Measurements from ENCODE around the gene MAPK12. TPM values are rescaled to one million over a fixed set of nuclear protein-coding genes. Genes with fewer than 3 reads are reported as not detected.
"Not testable (repeated sequence)": the region's sequence is repeated elsewhere in the genome, so short reads cannot be mapped to it uniquely, and the experiment has no call there.

The MAPK12 gene
- total and polyA plus RNA-seq, 4 donors = 1.6 to 22.9 (median 14.1) TPM

DNA sequence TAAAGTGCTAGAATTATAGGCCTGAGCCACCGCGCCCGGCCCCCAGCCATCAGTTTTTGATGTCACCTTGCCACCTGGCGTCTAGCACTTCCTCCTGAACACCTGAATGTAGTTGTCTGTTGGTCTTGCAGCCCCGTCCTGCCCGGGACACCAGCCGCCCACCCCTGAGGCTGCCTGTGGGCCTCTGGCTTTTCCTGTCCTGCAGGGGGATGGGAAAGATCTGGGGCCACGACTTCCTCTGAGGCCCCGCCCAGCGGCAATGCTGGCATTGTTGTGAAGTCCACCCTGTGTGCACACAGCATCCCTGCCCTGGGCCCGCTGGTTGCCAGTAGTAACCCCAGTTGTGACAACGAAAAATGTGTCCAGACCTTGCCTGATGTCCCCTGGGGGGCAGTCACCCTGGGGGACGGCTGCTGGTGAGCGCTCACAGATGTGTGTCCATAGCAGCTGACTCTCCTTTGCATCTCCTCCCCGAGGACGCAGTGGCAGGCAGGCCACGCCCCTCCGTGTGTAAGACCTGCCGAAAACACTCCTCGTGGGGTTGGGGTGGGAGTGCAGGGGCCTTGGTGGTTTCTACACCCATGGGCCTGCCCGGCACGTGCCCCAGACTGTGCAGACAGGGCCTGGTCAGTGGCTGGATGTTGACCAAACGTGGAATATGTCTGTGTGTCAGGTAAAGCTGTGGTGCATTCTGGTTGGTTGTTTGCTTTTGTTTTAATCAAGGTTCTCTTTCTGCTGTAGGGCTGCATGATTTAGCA is 53.9 kb downstream of the MAPK12 start:
- intact Hi-C loops (cut with DNase I) = loop anchor here (5.0 to 10.0 kb wide), 4 partner anchors 55 to 283 kb away; partner anchors contain the start of gene PIM3 (in 1 of the 2)
- Histone ChIP-seq H3K9me3 (ENCODE audit: control insufficient read depth, low read length) (no peaks in the 10 kb centered on the region), H3K27me3 (ENCODE audit: control insufficient read depth in 1 of 2, insufficient read depth in 2 of 2, low read length in 1 of 2) (no peaks in the 10 kb centered on the region), H3K4me3 (ENCODE audit: low read length in 2 of 2) (no peak overlapping the region), H3K4me1 (ENCODE audit: control insufficient read depth in 1 of 2, insufficient read depth in 2 of 2, low read length in 2 of 2) (no peaks in the 10 kb centered on the region), H3K27ac (ENCODE audit: low read depth in 1 of 2, low read length in 2 of 2) (no peak overlapping the region), H3K36me3 (ENCODE audit: control insufficient read depth in 1 of 2, insufficient read depth in 2 of 2, low read length in 1 of 2) (peaks cover 0 to 5% of the 10 kb centered on the region in 2 donors)
- DNase-seq (peak in 1 of 2 donors; percentile 45), ATAC-seq (ENCODE audit: low FRiP score) (no peak)
- 73 to 79% methylated on average over 23 of the region's 23 CpGs for WGBS, 2 donors

DNA sequence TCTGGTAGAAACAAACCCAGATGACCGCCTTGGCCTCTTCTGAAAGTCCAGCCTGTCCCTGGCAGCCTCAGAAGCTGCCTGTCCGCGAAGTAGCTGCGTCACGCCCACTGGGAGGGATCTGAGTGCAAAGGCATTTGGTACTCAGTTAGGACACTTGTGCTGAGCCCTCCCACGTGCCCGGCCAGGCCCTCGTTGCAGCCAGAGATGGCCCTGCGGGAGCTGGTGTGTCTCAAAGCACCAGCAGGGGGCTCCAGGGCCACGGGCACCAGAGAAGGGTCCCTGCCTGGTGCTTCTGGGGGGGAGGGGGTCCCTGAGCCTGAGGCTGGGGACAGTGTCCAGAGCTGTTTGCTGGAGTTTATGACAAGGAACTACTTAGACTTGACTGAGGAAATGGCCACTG is 54.9 kb downstream of the MAPK12 start:
- Histone ChIP-seq H3K27me3 (ENCODE audit: control insufficient read depth in 1 of 2, insufficient read depth in 2 of 2, low read length in 1 of 2) (no peaks in the 10 kb centered on the region), H3K36me3 (ENCODE audit: control insufficient read depth in 1 of 2, insufficient read depth in 2 of 2, low read length in 1 of 2) (peaks cover 0 to 2% of the 10 kb centered on the region in 2 donors), H3K4me1 (ENCODE audit: control insufficient read depth in 1 of 2, insufficient read depth in 2 of 2, low read length in 2 of 2) (no peaks in the 10 kb centered on the region), H3K4me3 (ENCODE audit: low read length in 2 of 2) (no peak overlapping the region), H3K9me3 (ENCODE audit: control insufficient read depth, low read length) (no peaks in the 10 kb centered on the region), H3K27ac (ENCODE audit: low read depth in 1 of 2, low read length in 2 of 2) (no peak overlapping the region)
- no peak for ATAC-seq (ENCODE audit: low FRiP score)
- intact Hi-C loops (cut with DNase I) = loop anchor here (5.0 to 10.0 kb wide), 4 partner anchors 54 to 282 kb away; partner anchors contain the start of gene PIM3 (in 1 of the 2)
- peak in 1 of 2 donors; percentile 66 for DNase-seq
- 40 to 42% methylated on average over 10 of the region's 10 CpGs for WGBS, 2 donors

DNA sequence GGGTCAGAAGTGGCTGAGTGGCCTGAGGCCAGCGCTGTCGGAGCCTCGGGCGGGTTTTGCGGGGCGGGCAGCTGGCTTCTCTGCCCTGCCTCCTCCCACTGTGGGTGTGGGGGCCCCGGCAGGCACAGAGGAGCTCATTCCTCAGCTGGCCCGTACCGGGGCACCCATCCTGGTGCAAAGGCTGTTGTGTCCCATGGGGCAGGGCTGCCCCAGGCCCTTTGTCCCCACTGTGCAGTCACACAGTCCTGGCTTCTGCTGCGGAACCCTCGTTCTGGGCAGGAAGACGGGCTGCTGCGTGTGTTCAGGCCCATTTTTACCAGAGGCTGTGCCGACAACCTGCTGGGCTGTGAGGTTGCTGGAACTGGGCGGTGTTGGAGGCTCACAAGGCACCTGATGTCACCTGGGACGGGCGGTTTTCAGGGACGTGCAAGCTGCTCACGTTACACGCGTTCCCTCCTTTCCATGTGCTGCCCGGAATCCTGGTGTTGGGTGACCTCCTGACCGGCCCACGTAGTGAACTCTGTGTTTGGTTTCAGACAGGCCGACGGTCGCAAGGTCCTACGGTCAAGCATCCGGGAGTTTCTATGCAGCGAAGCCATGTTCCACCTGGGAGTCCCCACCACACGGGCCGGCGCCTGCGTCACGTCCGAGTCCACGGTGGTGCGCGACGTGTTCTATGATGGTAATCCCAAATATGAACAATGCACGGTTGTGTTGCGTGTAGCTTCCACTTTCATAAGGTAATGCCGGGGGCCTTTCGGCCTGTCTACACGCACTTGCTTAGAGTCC is 55.5 kb downstream of the MAPK12 start:
- no peak for ATAC-seq (ENCODE audit: low FRiP score)
- WGBS, 2 donors = 91 to 93% methylated on average over 38 to 45 of the region's 45 CpGs
- H3K27ac ChIP-seq (ENCODE audit: low read depth in 1 of 2, low read length in 2 of 2) = no peak overlapping the region

DNA sequence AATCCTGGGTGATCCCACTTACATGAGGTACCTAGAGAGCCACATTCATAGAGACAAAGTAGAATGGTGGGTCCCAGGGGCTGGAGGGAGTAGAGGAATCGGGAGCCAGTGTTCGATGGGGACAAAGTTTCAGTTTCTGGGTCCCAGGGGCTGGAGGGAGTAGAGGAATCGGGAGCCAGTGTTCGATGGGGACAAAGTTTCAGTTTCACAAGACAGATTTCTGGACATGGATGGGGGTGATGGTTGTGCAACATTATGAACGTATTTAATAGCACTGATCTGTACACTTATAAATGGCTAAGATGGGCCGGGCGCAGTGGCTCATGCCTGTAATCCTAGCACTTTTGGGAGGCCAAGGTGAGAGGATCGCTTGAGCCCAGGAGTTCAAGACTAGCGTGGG is 56.5 kb downstream of the MAPK12 start:
- DNase-seq; H3K4me3 ChIP-seq (ENCODE audit: low read length in 2 of 2); H3K27ac ChIP-seq (ENCODE audit: low read depth in 1 of 2, low read length in 2 of 2); H3K27me3 ChIP-seq (ENCODE audit: control insufficient read depth in 1 of 2, insufficient read depth in 2 of 2, low read length in 1 of 2); H3K9me3 ChIP-seq (ENCODE audit: control insufficient read depth, low read length); H3K36me3 ChIP-seq (ENCODE audit: control insufficient read depth in 1 of 2, insufficient read depth in 2 of 2, low read length in 1 of 2); H3K4me1 ChIP-seq (ENCODE audit: control insufficient read depth in 1 of 2, insufficient read depth in 2 of 2, low read length in 2 of 2); ATAC-seq (ENCODE audit: low FRiP score): not testable (repeated sequence)
- 91% methylated on average over 9 of the region's 9 CpGs for WGBS, 2 donors
- intact Hi-C loops (cut with DNase I) = loop anchor here (5.0 to 10.0 kb wide), 4 partner anchors 53 to 280 kb away; partner anchors contain the start of gene PIM3 (in 1 of the 2)

More for the DNA sequence above, 55.5 kb downstream of the MAPK12 start:
- H3K36me3 ChIP-seq (ENCODE audit: control insufficient read depth in 1 of 2, insufficient read depth in 2 of 2, low read length in 1 of 2) = no peaks in the 10 kb centered on the region
- no peaks in the 10 kb centered on the region for H3K4me1 ChIP-seq (ENCODE audit: control insufficient read depth in 1 of 2, insufficient read depth in 2 of 2, low read length in 2 of 2)
- no peak overlapping the region for H3K4me3 ChIP-seq (ENCODE audit: low read length in 2 of 2)
- H3K27me3 ChIP-seq (ENCODE audit: control insufficient read depth in 1 of 2, insufficient read depth in 2 of 2, low read length in 1 of 2) = no peaks in the 10 kb centered on the region
- intact Hi-C loops (cut with DNase I) = loop anchor here (5.0 to 10.0 kb wide), 4 partner anchors 54 to 281 kb away; partner anchors contain the start of gene PIM3 (in 1 of the 2)
- no peak for DNase-seq
- H3K9me3 ChIP-seq (ENCODE audit: control insufficient read depth, low read length) = no peaks in the 10 kb centered on the region

DNA sequence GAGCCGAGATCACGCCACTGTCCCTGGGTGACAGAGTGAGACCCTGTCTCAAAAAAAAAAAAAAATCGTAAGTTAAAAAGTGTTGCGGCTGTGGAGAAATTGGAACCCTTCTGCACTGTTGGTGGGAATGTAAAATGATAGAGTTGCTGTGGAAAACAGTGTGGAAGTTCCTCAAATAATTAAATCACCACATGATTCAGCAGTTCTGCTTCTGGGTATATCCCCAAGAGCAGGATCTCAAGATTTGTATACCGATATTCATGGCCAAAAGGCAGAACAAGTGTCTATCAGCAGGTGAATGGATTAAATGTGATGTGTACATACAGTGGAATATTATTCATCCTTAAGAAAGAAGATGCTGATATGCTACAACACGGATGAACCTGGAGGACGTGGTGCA is 56.9 kb downstream of the MAPK12 start:
- no peaks in the 10 kb centered on the region for H3K36me3 ChIP-seq (ENCODE audit: control insufficient read depth in 1 of 2, insufficient read depth in 2 of 2, low read length in 1 of 2)
- no peak overlapping the region for H3K27ac ChIP-seq (ENCODE audit: low read depth in 1 of 2, low read length in 2 of 2)
- DNase-seq = no peak
- H3K27me3 ChIP-seq (ENCODE audit: control insufficient read depth in 1 of 2, insufficient read depth in 2 of 2, low read length in 1 of 2) = no peaks in the 10 kb centered on the region
- 94% methylated on average over 7 of the region's 7 CpGs for WGBS, 2 donors
- intact Hi-C loops (cut with DNase I) = loop anchor here in 1 of 2 donors (10.0 kb wide), 2 partner anchors 240 to 280 kb away; partner anchors contain the start of gene PIM3
- H3K4me3 ChIP-seq (ENCODE audit: low read length in 2 of 2) = no peak overlapping the region
- no peak for ATAC-seq (ENCODE audit: low FRiP score)
- H3K4me1 ChIP-seq (ENCODE audit: control insufficient read depth in 1 of 2, insufficient read depth in 2 of 2, low read length in 2 of 2) = no peaks in the 10 kb centered on the region
- no peaks in the 10 kb centered on the region for H3K9me3 ChIP-seq (ENCODE audit: control insufficient read depth, low read length)

DNA sequence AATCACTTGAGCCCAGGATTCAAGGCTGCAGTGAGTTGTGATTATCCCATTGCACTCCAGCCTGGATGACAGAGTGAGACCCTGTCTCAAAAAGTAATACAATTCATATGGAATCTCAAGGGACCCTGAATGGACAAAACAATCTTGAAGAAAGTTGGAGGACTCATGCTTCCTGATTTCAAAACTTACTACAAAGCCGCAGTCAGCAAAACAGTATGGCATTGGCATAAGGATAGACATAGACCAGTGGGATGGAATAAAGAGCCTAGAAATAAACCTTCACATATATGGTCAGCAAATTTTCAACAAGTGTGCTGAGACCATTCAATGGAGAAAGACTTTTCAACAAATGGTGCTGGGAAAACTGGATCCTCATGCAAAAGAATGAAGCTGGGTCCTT is 58.2 kb downstream of the MAPK12 start:
- Histone ChIP-seq H3K4me3 (ENCODE audit: low read length in 2 of 2) (no peak overlapping the region), H3K27me3 (ENCODE audit: control insufficient read depth in 1 of 2, insufficient read depth in 2 of 2, low read length in 1 of 2) (no peaks in the 10 kb centered on the region), H3K36me3 (ENCODE audit: control insufficient read depth in 1 of 2, insufficient read depth in 2 of 2, low read length in 1 of 2) (no peaks in the 10 kb centered on the region), H3K27ac (ENCODE audit: low read depth in 1 of 2, low read length in 2 of 2) (no peak overlapping the region), H3K4me1 (ENCODE audit: control insufficient read depth in 1 of 2, insufficient read depth in 2 of 2, low read length in 2 of 2) (no peaks in the 10 kb centered on the region), H3K9me3 (ENCODE audit: control insufficient read depth, low read length) (no peaks in the 10 kb centered on the region)
- ATAC-seq (ENCODE audit: low FRiP score) (no peak), DNase-seq (no peak)
- intact Hi-C loops (cut with DNase I) = loop anchor here in 1 of 2 donors (10.0 kb wide), 2 partner anchors 238 to 278 kb away; partner anchors contain the start of gene PIM3
- WGBS, 2 donors = 99 to 100% methylated on average over 1 of the region's 1 CpG

Other genes starting within 250 kb of the MAPK12 start
- gene IL17REL, start 248.9 kb downstream of the MAPK12 start, total RNA-seq = not detected
- gene IL17REL, start 248.9 kb downstream of the MAPK12 start, polyA plus RNA-seq = under 1 TPM in 1 of 2 donors, not detected in 1; 0.05 TPM
- not detected for gene TTLL8, start 203.4 kb downstream of the MAPK12 start, total RNA-seq
- not detected for gene TTLL8, start 203.4 kb downstream of the MAPK12 start, polyA plus RNA-seq
- gene MLC1, start 176.3 kb downstream of the MAPK12 start, total RNA-seq = under 1 TPM; 0.16 to 0.39 TPM
- gene MLC1, start 176.3 kb downstream of the MAPK12 start, polyA plus RNA-seq = 1 to 10 TPM in 1 of 2 donors, not detected in 1; 2.1 TPM
- 1 to 10 TPM in 1 of 2 donors, under 1 TPM in 1; 0.10 to 3.2 TPM for gene MOV10L1, start 171.7 kb downstream of the MAPK12 start, total RNA-seq
- gene MOV10L1, start 171.7 kb downstream of the MAPK12 start, polyA plus RNA-seq = 1 to 10 TPM; 1.5 to 4.2 TPM
- 1 to 10 TPM in 1 of 2 donors, under 1 TPM in 1; 0.62 to 1.2 TPM for gene PANX2, start 91.0 kb downstream of the MAPK12 start, total RNA-seq
- gene PANX2, start 91.0 kb downstream of the MAPK12 start, polyA plus RNA-seq = 1 to 10 TPM in 1 of 2 donors, under 1 TPM in 1; 0.97 to 1.4 TPM
- gene TRABD, start 75.8 kb downstream of the MAPK12 start, total RNA-seq = 10 to 100 TPM; 27.1 to 33.4 TPM
- 10 to 100 TPM; 13.5 to 53.2 TPM for gene TRABD, start 75.8 kb downstream of the MAPK12 start, polyA plus RNA-seq
- 10 to 100 TPM; 14.2 to 21.6 TPM for gene SELENOO, start 60.7 kb downstream of the MAPK12 start, total RNA-seq
- 100 to 1,000 TPM in 1 of 2 donors, 10 to 100 TPM in 1; 11.6 to 105 TPM for gene SELENOO, start 60.7 kb downstream of the MAPK12 start, polyA plus RNA-seq
- 10 to 100 TPM; 29.0 to 49.5 TPM for gene TUBGCP6, start 16.7 kb downstream of the MAPK12 start, total RNA-seq
- gene TUBGCP6, start 16.7 kb downstream of the MAPK12 start, polyA plus RNA-seq = 100 to 1,000 TPM in 1 of 2 donors, 1 to 10 TPM in 1; 7.0 to 134 TPM
- gene HDAC10, start 10.4 kb downstream of the MAPK12 start, total RNA-seq = 10 to 100 TPM; 19.8 to 47.8 TPM
- gene HDAC10, start 10.4 kb downstream of the MAPK12 start, polyA plus RNA-seq = 10 to 100 TPM in 1 of 2 donors, 1 to 10 TPM in 1; 5.5 to 57.3 TPM
- 10 to 100 TPM; 10.7 to 23.2 TPM for gene MAPK11, start 8.7 kb upstream of the MAPK12 start, total RNA-seq
- gene MAPK11, start 8.7 kb upstream of the MAPK12 start, polyA plus RNA-seq = 10 to 100 TPM in 1 of 2 donors, under 1 TPM in 1; 0.13 to 14.9 TPM
- 100 to 1,000 TPM; 139 to 210 TPM for gene PLXNB2, start 46.0 kb upstream of the MAPK12 start, total RNA-seq
- gene PLXNB2, start 46.0 kb upstream of the MAPK12 start, polyA plus RNA-seq = 100 to 1,000 TPM in 1 of 2 donors, 10 to 100 TPM in 1; 46.0 to 214 TPM
- gene DENND6B, start 65.3 kb upstream of the MAPK12 start, total RNA-seq = 1 to 10 TPM; 2.3 to 7.0 TPM
- gene DENND6B, start 65.3 kb upstream of the MAPK12 start, polyA plus RNA-seq = 1 to 10 TPM in 1 of 2 donors, under 1 TPM in 1; 0.25 to 7.5 TPM
- 10 to 100 TPM; 45.2 to 46.7 TPM for gene PPP6R2, start 81.6 kb upstream of the MAPK12 start, total RNA-seq
- gene PPP6R2, start 81.6 kb upstream of the MAPK12 start, polyA plus RNA-seq = 10 to 100 TPM; 14.1 to 62.5 TPM
- 10 to 100 TPM; 65.3 to 77.9 TPM for gene SBF1, start 213.4 kb upstream of the MAPK12 start, total RNA-seq
- 10 to 100 TPM; 17.8 to 49.8 TPM for gene SBF1, start 213.4 kb upstream of the MAPK12 start, polyA plus RNA-seq
- gene ADM2, start 219.9 kb upstream of the MAPK12 start, total RNA-seq = under 1 TPM; 0.26 to 0.54 TPM
- under 1 TPM in 1 of 2 donors, not detected in 1; 0.50 TPM for gene ADM2, start 219.9 kb upstream of the MAPK12 start, polyA plus RNA-seq
- gene MIOX, start 225.2 kb upstream of the MAPK12 start, total RNA-seq = not detected
- gene MIOX, start 225.2 kb upstream of the MAPK12 start, polyA plus RNA-seq = not detected
- 10 to 100 TPM; 42.2 to 65.7 TPM for gene LMF2, start 246.0 kb upstream of the MAPK12 start, total RNA-seq
- 100 to 1,000 TPM in 1 of 2 donors, 10 to 100 TPM in 1; 20.0 to 123 TPM for gene LMF2, start 246.0 kb upstream of the MAPK12 start, polyA plus RNA-seq
- 10 to 100 TPM; 31.6 to 35.5 TPM for gene NCAPH2, start 246.5 kb upstream of the MAPK12 start, total RNA-seq
- gene NCAPH2, start 246.5 kb upstream of the MAPK12 start, polyA plus RNA-seq = 10 to 100 TPM; 18.2 to 67.4 TPM